Inflammatory macrophage treated with lipopolysaccharide for 1 hour (primary cell): Measurements from ENCODE around the gene PPP2R1B.
"Not testable (repeated sequence)": the region's sequence is repeated elsewhere in the genome, so short reads cannot be mapped to it uniquely, and the experiment has no call there.

Experiments used
- DNase-seq, 2 donors: peaks; one replicate each; pipeline ENCODE4 v3.0.0-alpha.2; 2020 to 2022

The PPP2R1B gene

DNA sequence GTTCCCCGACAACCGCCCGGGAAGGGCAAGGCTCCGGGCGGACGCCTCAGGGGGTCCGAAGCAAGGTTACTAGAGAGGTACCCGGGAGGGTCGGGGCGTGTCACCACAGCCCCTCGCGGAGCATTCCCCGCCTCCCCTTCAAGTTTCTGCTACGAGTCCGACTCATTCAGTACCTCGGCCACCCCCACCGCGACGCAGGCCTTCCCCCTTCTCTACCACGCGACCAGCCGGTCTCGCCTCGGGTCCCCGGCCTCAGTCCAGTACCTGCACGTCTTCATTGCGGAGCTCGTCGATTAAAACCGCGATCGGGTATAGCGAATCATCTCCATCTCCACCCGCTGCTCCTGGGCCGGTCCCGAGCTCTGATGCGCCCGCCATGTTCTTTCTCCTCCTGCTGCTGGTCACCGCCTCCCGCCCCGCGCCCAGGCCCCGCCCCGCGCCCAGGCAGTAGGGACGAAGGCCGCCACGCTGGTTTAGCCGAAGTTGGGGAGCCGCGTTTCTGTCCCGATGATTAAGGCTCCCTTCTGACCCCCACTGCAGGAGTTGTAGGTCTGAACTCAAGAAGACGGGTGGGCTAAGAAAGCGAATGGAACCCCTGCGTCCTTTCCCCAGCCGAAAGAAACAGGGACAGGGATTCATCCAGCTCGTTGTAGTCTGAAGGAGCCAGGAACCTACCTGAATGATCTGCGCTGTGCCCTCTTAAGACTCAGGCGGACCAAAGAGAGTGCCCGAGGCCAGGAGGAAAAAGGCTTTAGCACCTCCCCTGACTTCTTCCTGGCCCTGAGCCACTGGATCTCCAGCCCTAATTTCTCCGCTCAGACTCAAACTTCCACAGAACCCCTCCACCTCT lies at the start of gene PPP2R1B:
PPP2R1B (minus strand) TSS at position 406 of the 850 bp plus-strand sequence; CDS start at position 378, 28 bp downstream.
- DNase-seq: peak; percentile 45 to 70

GRCh38 chr11:111815489-111815888 lies 49.3 kb upstream of the PPP2R1B start:
- no peak for DNase-seq

- DNase-seq: no peak
These were observed 48.5 kb upstream of the PPP2R1B start for GRCh38 chr11:111814557-111815320.

DNA sequence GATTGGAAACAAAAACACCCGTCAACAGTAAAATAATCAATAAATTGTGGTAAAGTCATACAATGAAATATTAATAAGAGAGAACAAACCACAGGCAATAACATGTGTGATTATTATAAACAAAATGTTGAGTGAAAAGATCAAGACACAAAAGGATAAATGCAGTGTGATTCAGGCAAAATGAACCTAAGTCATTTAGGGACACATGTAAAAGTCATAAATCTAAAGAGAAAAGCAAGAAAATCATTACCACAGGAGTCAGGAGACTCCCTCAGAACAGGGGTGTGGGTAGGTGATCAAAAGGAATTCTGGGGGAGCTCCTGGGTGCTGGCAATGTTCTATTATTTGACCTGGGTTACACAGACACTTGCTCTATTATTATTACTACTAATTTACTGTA lies 47.9 kb upstream of the PPP2R1B start:
- no peak for DNase-seq

DNA sequence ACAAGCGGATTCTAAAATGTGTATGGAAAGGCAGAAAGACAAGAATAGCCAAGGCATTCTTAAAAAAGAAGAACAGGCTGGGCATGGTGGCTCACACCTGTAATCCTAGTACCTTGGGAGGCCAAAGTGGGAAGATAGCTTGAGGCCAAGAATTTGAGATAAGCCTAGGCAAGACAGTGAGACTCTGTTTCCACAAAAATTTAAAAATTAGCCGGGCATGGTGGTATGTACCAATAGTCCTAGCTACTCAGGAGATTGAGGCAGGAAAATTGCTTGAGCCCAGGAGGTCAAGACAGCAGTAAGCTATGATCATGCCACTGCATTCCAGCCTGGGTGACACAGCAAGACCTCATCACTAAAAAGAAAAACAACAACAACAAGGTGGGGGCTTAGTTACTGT lies 46.0 kb upstream of the PPP2R1B start:
- DNase-seq: no peak

DNA sequence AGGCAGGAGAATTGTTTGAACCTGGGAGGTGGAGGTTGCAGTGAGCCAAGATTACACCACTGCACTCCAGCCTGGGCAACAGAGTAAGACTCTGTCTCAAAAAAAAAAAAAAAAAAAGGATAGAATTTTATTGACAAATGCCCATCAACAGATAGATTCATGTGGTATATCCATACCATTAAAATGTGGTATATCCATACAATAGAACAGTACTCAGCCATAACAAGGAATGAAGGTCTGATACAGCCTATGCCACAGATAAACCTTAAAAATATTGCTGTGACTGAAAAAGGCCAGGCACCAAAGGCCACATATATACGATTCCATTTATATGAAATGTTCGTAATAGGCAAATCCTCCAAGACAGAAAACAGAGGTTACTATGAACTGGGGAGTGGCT lies 45.3 kb upstream of the PPP2R1B start:
- no peak for DNase-seq

GRCh38 chr11:111808834-111809233 lies 42.6 kb upstream of the PPP2R1B start:
- DNase-seq: no peak

DNA sequence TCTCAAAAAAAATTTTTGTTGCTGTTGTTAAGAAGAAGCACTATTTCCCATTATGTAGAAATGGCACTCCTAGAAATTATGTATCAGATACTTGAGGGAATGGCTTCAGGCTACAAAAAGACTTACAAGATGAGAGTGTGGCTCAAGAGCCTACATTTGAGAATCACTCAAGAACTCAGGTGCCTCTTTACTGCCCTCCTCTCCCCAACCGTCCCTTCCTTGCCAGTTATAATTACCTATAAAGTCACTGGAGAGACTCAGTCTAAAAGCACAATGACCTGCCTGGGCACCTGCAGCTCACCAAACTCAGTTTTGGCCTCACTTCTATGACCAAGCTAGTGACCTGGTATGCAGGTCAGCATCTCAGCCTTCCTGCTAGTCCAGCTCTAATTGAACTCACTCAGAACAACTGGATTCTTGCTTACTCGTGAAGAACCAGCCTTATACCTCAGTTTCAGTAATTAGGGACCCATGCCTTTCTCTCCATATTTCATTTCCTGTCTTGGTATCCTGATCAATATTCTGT lies 41.9 kb upstream of the PPP2R1B start:
- DNase-seq: no peak

DNA sequence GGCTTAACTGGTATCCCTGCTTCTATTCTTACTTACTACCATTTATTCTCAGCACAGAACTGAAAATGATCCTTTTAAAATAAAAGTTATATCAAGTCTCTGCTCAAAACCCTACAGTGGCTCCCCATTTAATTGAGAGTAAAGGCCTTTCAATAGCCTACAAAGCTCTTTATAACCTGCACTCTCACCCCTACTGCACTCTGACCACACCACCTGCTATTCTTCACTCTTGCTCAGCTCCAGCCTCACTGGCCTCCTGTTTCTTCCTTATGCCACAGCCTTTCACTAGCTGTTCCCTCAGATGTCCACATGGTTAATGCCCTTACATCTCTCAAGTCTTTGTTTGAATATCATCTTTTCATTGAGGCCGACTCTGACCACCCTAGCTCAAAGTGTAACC lies 40.9 kb upstream of the PPP2R1B start:
- DNase-seq: no peak

DNA sequence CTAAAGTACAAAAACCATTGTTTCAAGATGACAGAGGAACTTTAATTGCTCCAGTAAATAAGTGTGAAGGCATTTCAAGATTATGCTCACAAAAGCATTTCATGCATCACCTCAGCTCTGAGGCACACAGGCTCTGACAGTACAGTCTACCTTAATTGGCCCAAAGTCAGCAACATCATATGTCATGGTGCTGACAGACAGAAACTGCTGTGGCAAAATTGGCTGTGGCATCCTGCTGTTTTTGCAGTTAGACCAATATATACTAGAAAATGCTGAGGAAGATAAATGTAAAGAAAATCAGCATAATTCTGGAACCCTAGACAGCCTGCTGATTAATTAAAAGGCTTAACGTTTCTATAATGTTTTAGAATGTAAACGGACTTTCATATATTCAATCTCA lies 34.9 kb upstream of the PPP2R1B start:
- no peak for DNase-seq

GRCh38 chr11:111798279-111798678 lies 32.1 kb upstream of the PPP2R1B start:
- no peak for DNase-seq

- peak; percentile 89 to 90 for DNase-seq
These were observed 31.0 kb upstream of the PPP2R1B start for GRCh38 chr11:111797145-111797581.

DNA sequence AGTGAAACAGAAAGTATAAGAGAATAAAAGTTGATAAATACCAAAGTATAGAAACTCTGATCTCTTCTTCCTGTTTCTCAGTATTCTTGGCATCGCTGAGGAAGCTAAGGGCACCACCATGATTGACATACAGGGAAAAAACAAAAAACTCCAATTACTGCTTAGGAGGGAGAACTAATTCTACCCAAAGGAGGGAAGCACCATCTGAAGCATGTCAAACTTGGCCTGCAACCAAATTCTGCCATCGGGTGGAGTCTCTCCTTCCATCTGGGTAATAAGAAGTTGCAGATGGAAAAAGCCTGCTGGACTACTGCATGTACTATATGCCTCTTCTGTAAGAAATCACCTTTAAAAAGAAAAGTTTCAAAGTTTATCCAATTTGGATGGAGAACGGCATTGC lies 30.5 kb upstream of the PPP2R1B start:
- peak; percentile 38 to 48 for DNase-seq

- DNase-seq: no peak
These were observed 29.3 kb upstream of the PPP2R1B start for GRCh38 chr11:111795334-111795985.

DNA sequence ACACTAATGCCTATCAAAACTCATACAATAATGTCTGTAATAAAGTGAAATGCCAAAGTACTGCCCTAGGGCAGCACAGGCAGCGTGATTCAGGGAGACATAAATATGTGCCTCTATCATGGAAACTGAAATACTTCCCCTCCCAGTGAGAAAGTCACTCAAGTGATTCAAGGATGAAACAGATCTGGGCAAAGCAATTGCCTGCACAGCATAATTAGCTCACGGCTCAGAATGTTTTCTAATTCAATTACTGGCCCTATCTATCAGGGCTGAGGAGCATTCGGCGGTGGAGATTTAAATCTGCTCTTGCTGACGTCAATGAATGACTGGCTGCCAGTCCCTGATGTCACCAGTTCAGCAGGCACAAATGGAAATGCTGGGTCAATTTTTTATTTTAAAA lies 27.7 kb upstream of the PPP2R1B start:
- DNase-seq: no peak

DNA sequence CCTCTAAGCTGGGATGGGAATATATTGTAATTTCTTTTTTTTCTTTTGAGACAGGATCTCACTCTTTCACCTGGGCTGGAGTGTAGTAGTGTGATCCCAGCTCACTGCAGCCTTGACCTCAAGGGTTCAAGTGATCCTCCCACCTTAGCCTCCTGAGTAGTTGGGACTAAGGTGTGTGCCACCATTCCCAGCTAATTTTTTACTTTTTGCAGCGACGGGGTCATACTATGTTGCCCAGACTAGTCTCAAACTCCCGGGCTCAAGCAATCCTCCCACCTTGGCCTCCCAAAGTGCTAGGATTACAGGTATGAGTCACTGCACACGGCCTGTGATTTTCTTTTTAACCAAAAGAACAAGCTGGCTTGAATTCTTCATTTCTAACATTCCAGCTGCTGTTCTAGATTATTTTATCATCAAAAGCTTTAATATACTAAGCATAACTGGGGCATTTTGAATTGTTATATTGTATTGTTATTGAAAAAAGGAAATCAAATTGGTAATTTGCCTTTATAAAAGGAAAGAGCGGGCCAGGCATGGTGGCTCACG lies 26.8 kb upstream of the PPP2R1B start:
- no peak for DNase-seq

GRCh38 chr11:111792314-111792713 lies 26.1 kb upstream of the PPP2R1B start:
- DNase-seq: no peak

DNA sequence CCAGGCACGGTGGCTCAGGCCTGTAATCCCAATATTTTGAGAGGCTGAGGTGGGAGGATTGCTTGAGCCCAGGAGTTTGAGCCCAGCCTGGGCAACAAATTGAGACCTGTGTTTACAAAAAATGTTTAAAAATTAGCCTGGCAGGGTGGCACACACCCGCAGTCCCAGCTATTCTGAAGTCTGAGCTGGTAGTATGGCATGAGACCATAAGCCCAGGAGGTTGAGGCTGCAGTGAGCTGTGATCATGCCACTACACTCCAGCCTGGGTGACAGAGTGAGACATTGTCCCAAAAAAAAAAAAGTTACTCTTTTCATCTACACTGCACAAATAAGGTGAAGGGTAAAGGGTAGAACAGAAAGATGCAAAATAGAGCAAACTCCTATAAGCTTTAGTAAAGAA lies 22.3 kb upstream of the PPP2R1B start:
- no peak for DNase-seq

DNA sequence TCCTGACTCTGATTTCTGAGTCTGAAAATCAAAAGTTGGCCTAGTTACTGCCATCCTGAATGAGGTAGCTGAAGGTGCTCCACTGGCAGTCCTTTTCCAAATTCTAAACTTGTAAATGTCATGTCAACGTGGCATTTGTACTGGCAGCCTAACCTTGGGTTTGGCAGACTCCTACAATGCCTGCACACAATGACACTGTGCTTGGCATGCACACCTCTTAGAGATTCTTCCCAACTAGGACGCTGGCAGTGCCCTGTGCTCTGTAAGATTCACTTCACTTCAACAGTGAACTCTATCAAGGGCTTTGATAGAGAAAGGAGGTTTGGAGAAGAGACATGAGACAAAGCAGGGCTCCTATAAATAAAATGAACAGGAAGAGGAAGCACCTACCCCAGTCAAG lies 21.9 kb upstream of the PPP2R1B start:
- no peak for DNase-seq

DNA sequence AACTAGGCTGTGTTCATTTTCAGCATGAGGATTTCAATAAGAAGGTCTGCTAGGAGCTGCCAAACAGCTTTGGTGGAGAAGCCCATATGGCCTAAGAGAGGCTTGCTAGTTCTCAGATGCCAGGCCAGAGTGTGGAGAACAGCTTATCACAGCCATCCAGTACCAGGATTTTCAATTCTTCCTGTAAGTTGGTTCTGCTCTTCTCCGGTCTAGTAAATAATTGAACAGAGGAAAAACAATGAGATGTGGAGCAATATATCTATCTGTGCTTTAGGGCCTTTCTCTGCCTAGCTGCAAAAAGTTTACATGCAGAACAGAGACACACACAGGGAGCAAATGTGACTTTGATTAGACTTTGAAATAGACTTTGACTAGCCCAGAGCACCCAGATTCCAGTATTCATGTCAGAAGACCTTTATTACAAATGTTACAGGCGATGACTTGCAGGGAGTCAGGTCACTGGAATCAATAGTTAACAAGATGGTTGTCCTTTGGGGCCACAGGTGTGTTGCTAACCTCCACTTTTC lies 19.8 kb upstream of the PPP2R1B start:
- DNase-seq: no peak

DNA sequence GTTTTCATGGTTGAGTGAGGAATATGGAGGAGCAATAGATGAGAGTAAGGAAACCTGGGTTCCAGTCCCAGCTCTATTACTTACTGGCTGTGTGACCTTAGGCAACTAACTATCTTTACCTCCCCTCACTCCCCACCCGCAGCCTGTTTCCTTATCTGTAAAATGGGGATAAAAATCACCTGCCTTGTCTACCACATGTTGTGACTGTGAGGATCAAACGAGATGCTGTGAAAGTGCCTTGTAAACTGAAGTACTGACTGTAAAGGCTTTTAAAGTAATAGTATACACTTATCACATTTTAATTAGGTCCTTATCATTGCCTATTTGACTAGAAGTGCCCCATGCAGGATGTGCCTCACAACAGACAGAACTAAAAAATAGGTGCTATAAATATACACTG lies 18.9 kb upstream of the PPP2R1B start:
- no peak for DNase-seq

- DNase-seq: not testable (repeated sequence)
These were observed 18.1 kb upstream of the PPP2R1B start for GRCh38 chr11:111784311-111784710.
